Measurements from ENCODE around the gene SPNS2. TPM values are rescaled to one million over a fixed set of nuclear protein-coding genes. Genes with fewer than 3 reads are reported as not detected.
A peak's percentile ranks its signal among the peaks of the same experiment; 100 is the strongest.

SPNS2 gene
- polyA plus RNA-seq, 1 donor from 2014 or later = 39.7 TPM

DNA sequence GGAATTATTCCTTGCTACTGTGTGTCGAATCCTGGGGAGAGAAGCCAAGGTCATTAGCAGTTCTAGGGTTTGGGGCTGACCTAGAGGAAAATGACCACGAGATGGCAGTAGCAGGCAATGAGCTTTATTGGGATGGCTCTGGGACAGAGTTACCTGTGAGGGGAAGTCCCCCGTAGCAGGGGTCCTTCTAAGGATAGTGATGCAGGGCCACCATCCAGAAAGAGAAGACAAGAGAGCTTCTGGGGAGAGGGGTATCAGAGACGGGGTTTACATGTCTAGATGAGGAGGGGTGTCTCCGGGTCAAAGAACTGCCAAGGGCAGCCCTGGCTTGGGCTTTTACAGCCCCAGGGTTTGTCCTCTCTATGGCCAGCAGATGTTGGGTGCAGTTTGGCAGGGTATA lies 68.1 kb downstream of the SPNS2 start:
- TF ChIP-seq RAD21 (conservative IDR thresholded peaks at IDR 0.05) (peak; percentile 66), SMC3 (conservative IDR thresholded peaks at IDR 0.05; ENCODE audit: poor library complexity) (peak; percentile 71), EP300 (conservative IDR thresholded peaks at IDR 0.05; ENCODE audit: poor library complexity, severe bottlenecking) (no peak), POLR2AphosphoS5 (IDR thresholded peaks at IDR 0.05) (no peak)
- TF ChIP-seq, protein P1, sequence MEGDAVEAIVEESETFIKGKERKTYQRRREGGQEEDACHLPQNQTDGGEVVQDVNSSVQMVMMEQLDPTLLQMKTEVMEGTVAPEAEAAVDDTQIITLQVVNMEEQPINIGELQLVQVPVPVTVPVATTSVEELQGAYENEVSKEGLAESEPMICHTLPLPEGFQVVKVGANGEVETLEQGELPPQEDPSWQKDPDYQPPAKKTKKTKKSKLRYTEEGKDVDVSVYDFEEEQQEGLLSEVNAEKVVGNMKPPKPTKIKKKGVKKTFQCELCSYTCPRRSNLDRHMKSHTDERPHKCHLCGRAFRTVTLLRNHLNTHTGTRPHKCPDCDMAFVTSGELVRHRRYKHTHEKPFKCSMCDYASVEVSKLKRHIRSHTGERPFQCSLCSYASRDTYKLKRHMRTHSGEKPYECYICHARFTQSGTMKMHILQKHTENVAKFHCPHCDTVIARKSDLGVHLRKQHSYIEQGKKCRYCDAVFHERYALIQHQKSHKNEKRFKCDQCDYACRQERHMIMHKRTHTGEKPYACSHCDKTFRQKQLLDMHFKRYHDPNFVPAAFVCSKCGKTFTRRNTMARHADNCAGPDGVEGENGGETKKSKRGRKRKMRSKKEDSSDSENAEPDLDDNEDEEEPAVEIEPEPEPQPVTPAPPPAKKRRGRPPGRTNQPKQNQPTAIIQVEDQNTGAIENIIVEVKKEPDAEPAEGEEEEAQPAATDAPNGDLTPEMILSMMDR (IDR thresholded peaks at IDR 0.05; ENCODE audit: poor library complexity, severe bottlenecking) = peak; percentile 67
- H4K20me1 ChIP-seq (ENCODE audit: insufficient read depth) = no peaks in the 10 kb centered on the region
- H3F3A ChIP-seq (ENCODE audit: insufficient read depth, low read length, poor library complexity, severe bottlenecking) = no peaks in the 10 kb centered on the region
- no peaks in the 10 kb centered on the region for H3K27me3 ChIP-seq (ENCODE audit: insufficient read depth, low read depth, low read length)
- no peak overlapping the region for H3K4me2 ChIP-seq (ENCODE audit: low read length)
- H3K27ac ChIP-seq (ENCODE audit: low read length) = no peak overlapping the region
- no peaks in the 10 kb centered on the region for H3K79me2 ChIP-seq (replicated peaks; ENCODE audit: insufficient read depth, low read length)
- H3K9me3 ChIP-seq (ENCODE audit: low read length) = no peaks in the 10 kb centered on the region
- no peak overlapping the region for H3K4me3 ChIP-seq (ENCODE audit: low read length)
- no peak overlapping the region for H2AFZ ChIP-seq (ENCODE audit: low read depth, low read length)
- no peaks in the 10 kb centered on the region for H3K36me3 ChIP-seq (ENCODE audit: insufficient read depth, low read length)
- no peak overlapping the region for H3K9ac ChIP-seq (ENCODE audit: low read length)
- no peaks in the 10 kb centered on the region for H3K9me2 ChIP-seq (ENCODE audit: insufficient read depth, low read length)

DNA sequence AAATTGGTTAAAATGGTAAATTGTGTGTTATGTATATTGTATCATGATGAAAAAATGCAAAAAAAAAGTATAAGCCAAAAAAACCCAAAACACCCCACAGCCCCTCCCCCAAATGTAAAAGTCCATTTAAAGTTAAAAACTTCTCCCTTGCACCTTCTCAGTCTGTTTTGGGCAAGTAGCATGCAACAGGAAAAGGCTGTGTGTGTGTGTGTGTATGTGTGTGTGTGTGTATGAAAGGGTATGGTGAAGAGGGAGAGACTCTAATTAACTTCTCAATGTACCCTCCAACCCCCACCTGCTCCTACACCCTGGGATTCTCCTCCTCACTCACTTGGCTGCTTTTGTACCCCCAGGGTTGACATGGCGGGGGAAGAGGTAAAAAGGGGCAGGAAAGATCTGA lies 70.9 kb downstream of the SPNS2 start:
- Histone ChIP-seq H3K79me2 (replicated peaks; ENCODE audit: insufficient read depth, low read length) (no peaks in the 10 kb centered on the region), H3K9me3 (ENCODE audit: low read length) (no peaks in the 10 kb centered on the region), H3K4me2 (ENCODE audit: low read length) (no peak overlapping the region), H3K27ac (ENCODE audit: low read length) (no peak overlapping the region), H3K9ac (ENCODE audit: low read length) (no peak overlapping the region), H3F3A (ENCODE audit: insufficient read depth, low read length, poor library complexity, severe bottlenecking) (no peaks in the 10 kb centered on the region), H3K4me3 (ENCODE audit: low read length) (no peak overlapping the region), H4K20me1 (ENCODE audit: insufficient read depth) (no peaks in the 10 kb centered on the region), H3K36me3 (ENCODE audit: insufficient read depth, low read length) (no peaks in the 10 kb centered on the region), H3K9me2 (ENCODE audit: insufficient read depth, low read length) (no peaks in the 10 kb centered on the region), H3K27me3 (ENCODE audit: insufficient read depth, low read depth, low read length) (no peaks in the 10 kb centered on the region), H2AFZ (ENCODE audit: low read depth, low read length) (no peak overlapping the region)
- TF ChIP-seq, protein P2, sequence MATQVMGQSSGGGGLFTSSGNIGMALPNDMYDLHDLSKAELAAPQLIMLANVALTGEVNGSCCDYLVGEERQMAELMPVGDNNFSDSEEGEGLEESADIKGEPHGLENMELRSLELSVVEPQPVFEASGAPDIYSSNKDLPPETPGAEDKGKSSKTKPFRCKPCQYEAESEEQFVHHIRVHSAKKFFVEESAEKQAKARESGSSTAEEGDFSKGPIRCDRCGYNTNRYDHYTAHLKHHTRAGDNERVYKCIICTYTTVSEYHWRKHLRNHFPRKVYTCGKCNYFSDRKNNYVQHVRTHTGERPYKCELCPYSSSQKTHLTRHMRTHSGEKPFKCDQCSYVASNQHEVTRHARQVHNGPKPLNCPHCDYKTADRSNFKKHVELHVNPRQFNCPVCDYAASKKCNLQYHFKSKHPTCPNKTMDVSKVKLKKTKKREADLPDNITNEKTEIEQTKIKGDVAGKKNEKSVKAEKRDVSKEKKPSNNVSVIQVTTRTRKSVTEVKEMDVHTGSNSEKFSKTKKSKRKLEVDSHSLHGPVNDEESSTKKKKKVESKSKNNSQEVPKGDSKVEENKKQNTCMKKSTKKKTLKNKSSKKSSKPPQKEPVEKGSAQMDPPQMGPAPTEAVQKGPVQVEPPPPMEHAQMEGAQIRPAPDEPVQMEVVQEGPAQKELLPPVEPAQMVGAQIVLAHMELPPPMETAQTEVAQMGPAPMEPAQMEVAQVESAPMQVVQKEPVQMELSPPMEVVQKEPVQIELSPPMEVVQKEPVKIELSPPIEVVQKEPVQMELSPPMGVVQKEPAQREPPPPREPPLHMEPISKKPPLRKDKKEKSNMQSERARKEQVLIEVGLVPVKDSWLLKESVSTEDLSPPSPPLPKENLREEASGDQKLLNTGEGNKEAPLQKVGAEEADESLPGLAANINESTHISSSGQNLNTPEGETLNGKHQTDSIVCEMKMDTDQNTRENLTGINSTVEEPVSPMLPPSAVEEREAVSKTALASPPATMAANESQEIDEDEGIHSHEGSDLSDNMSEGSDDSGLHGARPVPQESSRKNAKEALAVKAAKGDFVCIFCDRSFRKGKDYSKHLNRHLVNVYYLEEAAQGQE (IDR thresholded peaks at IDR 0.05; ENCODE audit: borderline replicate concordance) = no peak
- TF ChIP-seq SMC3 (conservative IDR thresholded peaks at IDR 0.05; ENCODE audit: poor library complexity) (no peak), EP300 (conservative IDR thresholded peaks at IDR 0.05; ENCODE audit: poor library complexity, severe bottlenecking) (no peak), POLR2AphosphoS5 (IDR thresholded peaks at IDR 0.05) (no peak), MXI1 (conservative IDR thresholded peaks at IDR 0.05; ENCODE audit: poor library complexity, severe bottlenecking) (no peak), EZH2 (IDR thresholded peaks at IDR 0.05; ENCODE audit: borderline replicate concordance, insufficient read depth, low read length, poor library complexity, severe bottlenecking) (no peak), TAF1 (IDR thresholded peaks at IDR 0.05; ENCODE audit: low read depth) (no peak), RAD21 (conservative IDR thresholded peaks at IDR 0.05) (no peak)
- TF ChIP-seq, protein P1 (IDR thresholded peaks at IDR 0.05; ENCODE audit: poor library complexity, severe bottlenecking) = no peak
